ENCODE results near the gene UBXN4.

- TF ChIP-seq CTCF (IDR thresholded peaks at IDR 0.05) (no peak), POLR2A (IDR thresholded peaks at IDR 0.05; ENCODE audit: low read length) (no peak), FOSL2 (IDR thresholded peaks at IDR 0.05) (no peak), FOSL2 (CRISPR knock-in tag; IDR thresholded peaks at IDR 0.05) (no peak), NFE2L2 (conservative IDR thresholded peaks at IDR 0.05; ENCODE audit: low read length) (no peak), RNF2 (IDR thresholded peaks at IDR 0.05; ENCODE audit: borderline replicate concordance, low read depth) (no peak), EP300 (IDR thresholded peaks at IDR 0.05) (no peak), RCOR1 (IDR thresholded peaks at IDR 0.05; ENCODE audit: low read depth, low read length) (no peak), ESRRA (IDR thresholded peaks at IDR 0.05; ENCODE audit: borderline replicate concordance, low read length) (no peak), CBX2 (IDR thresholded peaks at IDR 0.05; ENCODE audit: borderline replicate concordance, low read depth) (no peak), ZC3H11A (IDR thresholded peaks at IDR 0.05) (no peak)
These were observed 20.4 kb downstream of the UBXN4 start for GRCh38 chr2:135762022-135762421.
